HCT116 (cell line): Measurements from ENCODE around the gene MEP1A. TPM values are rescaled to one million over a fixed set of nuclear protein-coding genes. Genes with fewer than 3 reads are reported as not detected.

Experiments used
- ATAC-seq: fragments of 200-7000 bp; cut with Tn5 transposase; 2 replicates; pipeline ENCODE4 v1.9.1; 2020; ENCODE audit warnings: mild to moderate bottlenecking, moderate library complexity
- BruUV-seq: library from RNA; stranded (reverse); fragments of 400-500 nt; replicated peaks from 2 replicates; lab custom pipeline; 2021; lab: Mats Ljungman, UMichigan
- CTCF ChIA-PET: fragments of 300-600 bp; sonication (Branson Sonifier 250); formaldehyde crosslinking; loops from one replicate; lab custom pipeline; 2021; ENCODE audit warnings: antibody characterized with exemption; lab: Charles Lee
- POLR2A ChIA-PET: fragments of 300-600, 350-600 bp; sonication (Branson Sonifier 250); formaldehyde crosslinking; loops from one replicate; lab custom pipeline; 2021; ENCODE audit warnings: antibody characterized with exemption; lab: Charles Lee
- RAD21 ChIA-PET, 2 experiments: fragments of 300-600 bp; sonication (Branson Sonifier 250); formaldehyde crosslinking; loops; one replicate each; lab custom pipeline; 2023; ENCODE audit warnings: low total read pairs in 2 of 2; ENCODE audit not compliant: uncharacterized antibody in 2 of 2, unreplicated experiment in 2 of 2, low non-redundant PET in 1 of 2; lab: Charles Lee
- DNase-seq: peaks from one replicate; pipeline ENCODE4 v3.0.0-alpha.2; 2010; ENCODE audit warnings: low read depth, low spot score
- H2AFZ ChIP-seq: fragments of 200-600 bp; shearing (Covaris generic), sonication (generic); 2 replicates; pipeline ENCODE4 v1.6.1; 2017; ENCODE audit warnings: low read depth, mixed run types, mixed read lengths, antibody characterized with exemption, low read length; ENCODE audit not compliant: poor library complexity, severe bottlenecking
- H3K27ac ChIP-seq: 2 replicates; pipeline ENCODE4 v1.5.1; 2012; ENCODE audit warnings: low read depth, low read length
- H3K27me3 ChIP-seq: fragments of 200-600 bp; sonication (generic); 2 replicates; pipeline ENCODE4 v1.6.1; 2016; ENCODE audit warnings: mixed run types, low read length, mixed read lengths; ENCODE audit not compliant: insufficient read depth
- H3K36me3 ChIP-seq, 2 experiments: fragments of 200-500 bp in 1 of 2; fragments of 200-600 bp in 1 of 2; sonication (Bioruptor generic) in 1 of 2; sonication (generic) in 1 of 2; 2 replicates each; pipeline versions ENCODE4 v1.5.1 to v1.6.1; 2014 to 2016; ENCODE audit warnings: low read length in 2 of 2, inconsistent platforms in 1 of 2, mixed read lengths in 1 of 2, mixed run types in 1 of 2; ENCODE audit not compliant: insufficient read depth in 2 of 2, control insufficient read depth in 1 of 2
- H3K4me1 ChIP-seq, 2 experiments: fragments of 200-600 bp in 1 of 2; sonication (generic) in 1 of 2; 2 replicates each; pipeline versions ENCODE4 v1.5.1 to v1.6.1; 2012 to 2017; ENCODE audit warnings: low read length in 2 of 2, inconsistent platforms in 1 of 2, mild to moderate bottlenecking in 1 of 2, mixed read lengths in 1 of 2, mixed run types in 1 of 2, moderate library complexity in 1 of 2; ENCODE audit not compliant: insufficient read depth in 2 of 2, control insufficient read depth in 1 of 2
- H3K4me2 ChIP-seq: fragments of 200-600 bp; sonication (generic); 2 replicates; pipeline ENCODE4 v1.6.1; 2017; ENCODE audit warnings: mixed run types, low read length, mixed read lengths
- H3K4me3 ChIP-seq, 2 experiments: fragments of 200-600 bp in 1 of 2; sonication (generic) in 1 of 2; replicated peaks in 1 of 2; 2 replicates each; pipeline ENCODE4 v1.5.1; 2011 to 2016; ENCODE audit warnings: low read length in 2 of 2, control low read depth in 1 of 2, low read depth in 1 of 2, mild to moderate bottlenecking in 1 of 2, mixed read lengths in 1 of 2, mixed run types in 1 of 2
- H3K79me2 ChIP-seq: fragments of 200-600 bp; sonication (generic); 2 replicates; pipeline ENCODE4 v1.6.1; 2017; ENCODE audit warnings: mild to moderate bottlenecking, mixed run types, low read length, moderate library complexity, mixed read lengths; ENCODE audit not compliant: insufficient read depth
- H3K9ac ChIP-seq: fragments of 200-600 bp; sonication (generic); 2 replicates; pipeline ENCODE4 v1.6.1; 2016; ENCODE audit warnings: low read length, mixed read lengths
- H3K9me2 ChIP-seq: fragments of 200-600 bp; sonication (generic), shearing (Covaris generic); 2 replicates; pipeline ENCODE4 v1.6.1; 2017; ENCODE audit warnings: mixed run types, mild to moderate bottlenecking, moderate library complexity; ENCODE audit not compliant: insufficient read depth
- H3K9me3 ChIP-seq, 2 experiments: fragments of 200-500 bp in 1 of 2; fragments of 200-600 bp in 1 of 2; sonication (Bioruptor generic) in 1 of 2; sonication (generic) in 1 of 2; 2 replicates each; pipeline ENCODE4 v1.6.1; 2014 to 2017; ENCODE audit warnings: low read length in 2 of 2, mixed read lengths in 2 of 2, inconsistent platforms in 1 of 2, low read depth in 1 of 2, mild to moderate bottlenecking in 1 of 2, mixed run types in 1 of 2, moderate library complexity in 1 of 2; ENCODE audit not compliant: control insufficient read depth in 1 of 2, insufficient read depth in 1 of 2
- H4K20me1 ChIP-seq: fragments of 200-600 bp; sonication (generic), shearing (Covaris generic); 2 replicates; pipeline ENCODE4 v1.6.1; 2017; ENCODE audit warnings: mixed run types, mild to moderate bottlenecking, moderate library complexity; ENCODE audit not compliant: insufficient read depth
- CBX3 ChIP-seq: IDR thresholded peaks from 2 replicates; pipeline ENCODE4 v1.6.1; 2012; ENCODE audit warnings: low read depth
- CTCF ChIP-seq, 3 experiments: fragments of 200-600 bp in 1 of 3; sonication (generic) in 1 of 3; IDR thresholded peaks in 2 of 3; conservative IDR thresholded peaks in 1 of 3; 2 replicates each; pipeline ENCODE4 v1.5.1; 2012 to 2017; ENCODE audit warnings: low read depth in 2 of 3, low read length in 2 of 3, antibody characterized with exemption in 1 of 3, borderline replicate concordance in 1 of 3, control low read depth in 1 of 3, mild to moderate bottlenecking in 1 of 3, mixed read lengths in 1 of 3, mixed run types in 1 of 3, moderate library complexity in 1 of 3; ENCODE audit not compliant: insufficient read depth in 1 of 3
- FOSL1 ChIP-seq: IDR thresholded peaks from 2 replicates; pipeline ENCODE4 v1.6.1; 2012; ENCODE audit warnings: low read depth
- JUND ChIP-seq: IDR thresholded peaks from 2 replicates; pipeline ENCODE4 v1.6.1; 2012
- POLR2A ChIP-seq: IDR thresholded peaks from 2 replicates; pipeline ENCODE4 v1.7.0; 2011; ENCODE audit warnings: borderline replicate concordance; ENCODE audit not compliant: insufficient read depth, insufficient read length; ENCODE audit errors: extremely low read depth
- POLR2AphosphoS5 ChIP-seq: IDR thresholded peaks from 2 replicates; pipeline ENCODE4 v1.6.1; 2011; ENCODE audit warnings: mild to moderate bottlenecking, low read depth, low read length, moderate library complexity
- RAD21 ChIP-seq: IDR thresholded peaks from 2 replicates; pipeline ENCODE4 v1.6.1; 2012; ENCODE audit warnings: low read depth, mild to moderate bottlenecking
- SP1 ChIP-seq: IDR thresholded peaks from 2 replicates; pipeline ENCODE4 v1.6.1; 2012; ENCODE audit warnings: low read depth
- SRF ChIP-seq: IDR thresholded peaks from 2 replicates; pipeline ENCODE4 v1.6.1; 2012; ENCODE audit warnings: low read depth
- YY1 ChIP-seq: IDR thresholded peaks from 2 replicates; pipeline ENCODE4 v1.6.1; 2011; ENCODE audit warnings: low read length, low read depth, moderate library complexity, mild to moderate bottlenecking; ENCODE audit not compliant: insufficient replicate concordance; ENCODE audit errors: extremely low read depth
- ZFX ChIP-seq: fragments of 450-650 bp; IDR thresholded peaks from 2 replicates; pipeline ENCODE4 v1.6.1; 2017
- ZNF274 ChIP-seq: fragments of 200-500 bp; sonication (Bioruptor generic); IDR thresholded peaks from 2 replicates; pipeline ENCODE4 v1.6.1; 2014; ENCODE audit warnings: mild to moderate bottlenecking, low read depth, low read length, inconsistent platforms
- intact Hi-C: fragments of 100-400 bp; cut with micrococcal nuclease; formaldehyde crosslinking; loops from 2 replicates; pipeline ENCODE4 v1.10.0; 2022
- total RNA-seq: library from RNA; stranded (reverse); gene quantifications from one replicate; pipeline ENCODE4 v1.2.1, GENCODE V29; 2021; ENCODE audit not compliant: unreplicated experiment
- TF ChIP-seq, protein P1 (sequence below): IDR thresholded peaks from 2 replicates; pipeline ENCODE4 v1.6.1; 2012

Gene MEP1A
- total RNA-seq, 1 experiment from 2014 or later: not detected

DNA sequence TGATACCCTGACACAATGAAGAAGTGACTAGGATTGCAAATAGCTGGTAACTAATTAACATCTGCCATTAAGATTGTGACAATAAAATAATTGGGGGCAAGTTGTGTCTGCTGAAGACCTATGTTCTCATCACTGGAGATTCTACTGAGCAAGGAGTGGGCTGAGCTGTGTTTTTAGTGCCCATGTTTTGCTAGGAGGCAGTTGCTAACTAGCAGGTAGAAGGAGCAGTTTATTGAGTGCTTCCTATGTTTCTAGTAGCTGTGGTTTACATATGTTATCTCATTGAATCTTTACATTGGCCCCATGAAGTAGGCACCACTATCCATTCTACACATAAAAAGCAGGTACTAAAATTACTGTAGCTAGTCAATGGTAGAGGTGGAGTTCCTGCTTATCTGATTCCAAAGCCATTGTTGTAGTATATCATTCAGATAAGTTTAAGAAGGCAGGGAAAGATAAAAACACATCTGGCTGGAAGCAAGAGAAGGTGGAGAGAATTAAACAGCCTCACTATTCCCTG is 2.8 kb upstream of the MEP1A start:
- Histone ChIP-seq H3K4me3 (no peak overlapping the region), H3K27me3 (no peaks in the 10 kb centered on the region), H3K36me3 (no peaks in the 10 kb centered on the region), H3K9me3 (no peaks in the 10 kb centered on the region), H4K20me1 (no peaks in the 10 kb centered on the region), H2AFZ (no peak overlapping the region), H3K9me2 (no peaks in the 10 kb centered on the region), H3K27ac (no peak overlapping the region), H3K79me2 (no peaks in the 10 kb centered on the region), H3K4me1 (no peaks in the 10 kb centered on the region), H3K9ac (no peak overlapping the region), H3K4me2 (no peak overlapping the region)
- no TSS peak for BruUV-seq
- POLR2A ChIA-PET: no interaction called here
- TF ChIP-seq POLR2AphosphoS5: no peak
- TF ChIP-seq POLR2A: no peak
- no peak for TF ChIP-seq ZNF274
- TF ChIP-seq, protein P1, sequence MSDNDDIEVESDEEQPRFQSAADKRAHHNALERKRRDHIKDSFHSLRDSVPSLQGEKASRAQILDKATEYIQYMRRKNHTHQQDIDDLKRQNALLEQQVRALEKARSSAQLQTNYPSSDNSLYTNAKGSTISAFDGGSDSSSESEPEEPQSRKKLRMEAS: no peak
- DNase-seq: no peak
- intact Hi-C loops: no loop called here
- CTCF ChIA-PET: no interaction called here
- ATAC-seq: no peak
- RAD21 ChIA-PET: no interaction called here

GRCh38 chr6:46792635-46793034 is 554 bp upstream of the MEP1A start:
- intact Hi-C loops: no loop called here
- ChIA-PET POLR2A (no interaction called here), CTCF (no interaction called here), RAD21 (no interaction called here)
- ATAC-seq: no peak
- no peaks in the 10 kb centered on the region for H3K36me3 ChIP-seq
- H3K4me3 ChIP-seq: no peak overlapping the region
- DNase-seq: no peak
- no peak overlapping the region for H3K4me2 ChIP-seq
- no peaks in the 10 kb centered on the region for H3K79me2 ChIP-seq
- BruUV-seq: no TSS peak
- no peak overlapping the region for H3K27ac ChIP-seq
- H2AFZ ChIP-seq: no peak overlapping the region
- no peaks in the 10 kb centered on the region for H3K4me1 ChIP-seq
- TF ChIP-seq RAD21: no peak
- TF ChIP-seq POLR2A: no peak
- TF ChIP-seq JUND: no peak
- TF ChIP-seq SRF: no peak
- TF ChIP-seq ZNF274: no peak
- no peak for TF ChIP-seq CBX3
- TF ChIP-seq FOSL1: no peak
- no peak for TF ChIP-seq CTCF (IDR thresholded peaks at IDR 0.05 in 2 of 3, conservative IDR thresholded peaks at IDR 0.05 in 1 of 3; ENCODE audit: borderline replicate concordance in 1 of 3, insufficient read depth in 1 of 3, low read depth in 2 of 3, low read length in 2 of 3)
- no peak for TF ChIP-seq SP1
- TF ChIP-seq YY1: no peak
- no peak for TF ChIP-seq ZFX
- no peaks in the 10 kb centered on the region for H3K9me3 ChIP-seq
- no peaks in the 10 kb centered on the region for H3K27me3 ChIP-seq
- H3K9me2 ChIP-seq: no peaks in the 10 kb centered on the region
- H4K20me1 ChIP-seq: no peaks in the 10 kb centered on the region
- no peak overlapping the region for H3K9ac ChIP-seq
